H9 (cell line): Measurements from ENCODE around the gene HMCN1. TPM values are rescaled to one million over a fixed set of nuclear protein-coding genes. Genes with fewer than 3 reads are reported as not detected.

Experiments
- DNase-seq: peaks from one replicate; pipeline ENCODE4 v3.0.0-alpha.2; 2017
- H2AFZ ChIP-seq: one replicate; pipeline ENCODE4 v1.6.1; 2013; ENCODE audit warnings: mild to moderate bottlenecking, low read length, control low read depth, moderate library complexity
- H2AK5ac ChIP-seq: 2 replicates; pipeline ENCODE4 v1.6.1; 2013; ENCODE audit warnings: low read length, control low read depth, mixed read lengths; ENCODE audit not compliant: insufficient read length
- H2BK120ac ChIP-seq: one replicate; pipeline ENCODE4 v1.6.1; 2013; ENCODE audit warnings: low read depth, mild to moderate bottlenecking, low read length, control low read depth, inconsistent platforms; ENCODE audit not compliant: poor library complexity, severe bottlenecking
- H2BK12ac ChIP-seq: 2 replicates; pipeline ENCODE4 v1.6.1; 2013; ENCODE audit warnings: low read length, control low read depth, mixed read lengths, low read depth; ENCODE audit not compliant: insufficient read length
- H2BK15ac ChIP-seq: 2 replicates; pipeline ENCODE4 v1.6.1; 2013; ENCODE audit warnings: low read depth, low read length, control low read depth
- H2BK20ac ChIP-seq: one replicate; pipeline ENCODE4 v1.6.1; 2013; ENCODE audit warnings: low read depth, mild to moderate bottlenecking, low read length, control low read depth, inconsistent platforms; ENCODE audit not compliant: poor library complexity, severe bottlenecking
- H2BK5ac ChIP-seq: 2 replicates; pipeline ENCODE4 v1.6.1; 2013; ENCODE audit warnings: low read length, control low read depth, mixed read lengths; ENCODE audit not compliant: insufficient read length
- H3K14ac ChIP-seq: 2 replicates; pipeline ENCODE4 v1.6.1; 2013; ENCODE audit warnings: low read length, control low read depth; ENCODE audit not compliant: insufficient read depth
- H3K18ac ChIP-seq: 2 replicates; pipeline ENCODE4 v1.6.1; 2013; ENCODE audit warnings: low read depth, mild to moderate bottlenecking, mixed read lengths, low read length, control low read depth; ENCODE audit not compliant: insufficient read length
- H3K23ac ChIP-seq: 2 replicates; pipeline ENCODE4 v1.6.1; 2013; ENCODE audit warnings: low read length, control low read depth, mixed read lengths, low read depth; ENCODE audit not compliant: insufficient read length
- H3K23me2 ChIP-seq: 2 replicates; pipeline ENCODE4 v1.6.1; 2013; ENCODE audit warnings: low read depth, mild to moderate bottlenecking, mixed read lengths, low read length, control low read depth; ENCODE audit not compliant: insufficient read length, poor library complexity, severe bottlenecking
- H3K27ac ChIP-seq: 2 replicates; pipeline ENCODE4 v1.5.1; 2013; ENCODE audit warnings: low read length, control low read depth, mixed read lengths, low read depth; ENCODE audit not compliant: insufficient read length
- H3K27me3 ChIP-seq: 2 replicates; pipeline ENCODE4 v1.6.1; 2013; ENCODE audit warnings: low read length, control low read depth, inconsistent platforms; ENCODE audit not compliant: insufficient read depth
- H3K4ac ChIP-seq: 2 replicates; pipeline ENCODE4 v1.6.1; 2013; ENCODE audit warnings: low read depth, mild to moderate bottlenecking, control low read depth, inconsistent platforms, low read length, moderate library complexity
- H3K4me1 ChIP-seq: 2 replicates; pipeline ENCODE4 v1.6.1; 2013; ENCODE audit warnings: low read length, control low read depth, inconsistent platforms; ENCODE audit not compliant: insufficient read depth
- H3K4me2 ChIP-seq: 2 replicates; pipeline ENCODE4 v1.6.1; 2013; ENCODE audit warnings: low read length, control low read depth, mixed read lengths; ENCODE audit not compliant: insufficient read length, insufficient read depth
- H3K56ac ChIP-seq: 2 replicates; pipeline ENCODE4 v1.6.1; 2013; ENCODE audit warnings: low read depth, mild to moderate bottlenecking, mixed read lengths, low read length, control low read depth; ENCODE audit not compliant: insufficient read length
- H3K79me1 ChIP-seq: 2 replicates; pipeline ENCODE4 v1.6.1; 2013; ENCODE audit warnings: low read depth, mild to moderate bottlenecking, moderate library complexity, low read length, control low read depth, inconsistent platforms; ENCODE audit not compliant: insufficient read depth, poor library complexity, severe bottlenecking
- H3K79me2 ChIP-seq: 2 replicates; pipeline ENCODE4 v1.6.1; 2013; ENCODE audit warnings: low read length, control low read depth, inconsistent platforms; ENCODE audit not compliant: insufficient read depth
- H3K9ac ChIP-seq: 2 replicates; pipeline ENCODE4 v1.6.1; 2013; ENCODE audit warnings: low read length, control low read depth, mixed read lengths; ENCODE audit not compliant: insufficient read length; ENCODE audit errors: extremely low read depth
- H3K9me3 ChIP-seq: one replicate; pipeline ENCODE4 v1.6.1; 2013; ENCODE audit warnings: low read depth, low read length, inconsistent platforms; ENCODE audit not compliant: control insufficient read depth
- H3T11ph ChIP-seq: one replicate; pipeline ENCODE4 v1.6.1; 2013; ENCODE audit warnings: mild to moderate bottlenecking, low read length, control low read depth, inconsistent platforms
- H4K20me1 ChIP-seq: one replicate; pipeline ENCODE4 v1.6.1; 2013; ENCODE audit not compliant: control insufficient read depth, insufficient read length, insufficient read depth
- H4K5ac ChIP-seq: 2 replicates; pipeline ENCODE4 v1.6.1; 2013; ENCODE audit warnings: low read depth, mild to moderate bottlenecking, mixed read lengths, low read length, control low read depth; ENCODE audit not compliant: insufficient read length
- H4K8ac ChIP-seq: replicated peaks from 2 replicates; pipeline ENCODE4 v1.6.1; 2013; ENCODE audit warnings: low read length, control low read depth, mixed read lengths, low read depth; ENCODE audit not compliant: insufficient read length
- H4K91ac ChIP-seq: 2 replicates; pipeline ENCODE4 v1.6.1; 2013; ENCODE audit warnings: low read depth, mild to moderate bottlenecking, moderate library complexity, mixed read lengths, low read length, control low read depth; ENCODE audit not compliant: insufficient read length
- H3K27ac Mint-ChIP-seq, 3 experiments: 2 replicates in 2 of 3; 3 replicates in 1 of 3; pipeline ENCODE4 v1.8.0; 2020 to 2021; ENCODE audit warnings: mixed read lengths in 3 of 3, mild to moderate bottlenecking in 1 of 3, moderate library complexity in 1 of 3
- H3K27me3 Mint-ChIP-seq: 2 replicates; pipeline ENCODE4 v1.8.0; 2021; ENCODE audit warnings: low read depth, mild to moderate bottlenecking, moderate library complexity, mixed read lengths
- H3K36me3 Mint-ChIP-seq, 3 experiments: 2 replicates in 2 of 3; 3 replicates in 1 of 3; pipeline ENCODE4 v1.8.0; 2020 to 2021; ENCODE audit warnings: low read depth in 3 of 3, mixed read lengths in 3 of 3; ENCODE audit not compliant: insufficient read depth in 1 of 3
- H3K4me1 Mint-ChIP-seq, 2 experiments: 2 replicates each; pipeline ENCODE4 v1.8.0; 2020; ENCODE audit warnings: mixed read lengths in 2 of 2
- H3K4me3 Mint-ChIP-seq, 2 experiments: 2 replicates in 1 of 2; 3 replicates in 1 of 2; pipeline ENCODE4 v1.8.0; 2020 to 2021; ENCODE audit warnings: mild to moderate bottlenecking in 2 of 2, mixed read lengths in 2 of 2, moderate library complexity in 1 of 2
- H3K9me3 Mint-ChIP-seq, 2 experiments: 2 replicates in 1 of 2; 3 replicates in 1 of 2; pipeline ENCODE4 v1.8.0; 2020; ENCODE audit warnings: mild to moderate bottlenecking in 2 of 2, mixed read lengths in 2 of 2, moderate library complexity in 1 of 2
- WGBS: extraction: QIAGEN DNeasy Blood & Tissue Kit; methylation state at CpG from one replicate; pipeline ENCODE4 v1.1.7; 2013; ENCODE audit warnings: missing lambda C conversion rate, low lambda C conversion rate, mixed read lengths; ENCODE audit not compliant: insufficient read length; ENCODE audit errors: extremely low coverage; 5-methylcytosine and 5-hydroxymethylcytosine counted together
- total RNA-seq: library from RNA; stranded (reverse); gene quantifications from 2 replicates; pipeline ENCODE4 v1.2.1, GENCODE V29; 2021
- TF ChIP-seq, protein P1 (sequence below): fragments of 200-600 bp; sonication (generic); conservative IDR thresholded peaks from 3 replicates; pipeline ENCODE4 v1.8.0; 2021; ENCODE audit warnings: antibody characterized with exemption, mild to moderate bottlenecking

HMCN1 gene
- total RNA-seq, 1 experiment from 2014 or later: 3.3 TPM

DNA sequence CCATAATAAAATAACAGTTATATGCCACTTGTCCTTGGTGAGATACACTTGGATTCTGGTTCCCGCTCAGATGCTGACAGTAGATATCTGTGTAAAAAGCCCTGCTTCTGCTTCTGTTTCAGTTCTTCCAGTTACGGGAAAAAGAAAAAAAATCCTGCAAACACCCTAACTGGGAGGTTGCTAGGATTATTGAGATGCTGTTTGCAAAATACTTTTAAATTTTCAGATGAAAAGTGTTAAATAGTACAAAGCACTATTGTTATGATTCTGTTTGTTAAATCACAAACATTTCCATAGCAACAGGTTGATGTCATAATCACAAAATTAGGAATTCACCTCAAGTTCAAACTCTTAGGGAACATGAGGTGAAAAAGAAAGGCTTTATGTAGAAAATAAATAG lies 232.3 kb downstream of the HMCN1 start:
- TF ChIP-seq, protein P1, sequence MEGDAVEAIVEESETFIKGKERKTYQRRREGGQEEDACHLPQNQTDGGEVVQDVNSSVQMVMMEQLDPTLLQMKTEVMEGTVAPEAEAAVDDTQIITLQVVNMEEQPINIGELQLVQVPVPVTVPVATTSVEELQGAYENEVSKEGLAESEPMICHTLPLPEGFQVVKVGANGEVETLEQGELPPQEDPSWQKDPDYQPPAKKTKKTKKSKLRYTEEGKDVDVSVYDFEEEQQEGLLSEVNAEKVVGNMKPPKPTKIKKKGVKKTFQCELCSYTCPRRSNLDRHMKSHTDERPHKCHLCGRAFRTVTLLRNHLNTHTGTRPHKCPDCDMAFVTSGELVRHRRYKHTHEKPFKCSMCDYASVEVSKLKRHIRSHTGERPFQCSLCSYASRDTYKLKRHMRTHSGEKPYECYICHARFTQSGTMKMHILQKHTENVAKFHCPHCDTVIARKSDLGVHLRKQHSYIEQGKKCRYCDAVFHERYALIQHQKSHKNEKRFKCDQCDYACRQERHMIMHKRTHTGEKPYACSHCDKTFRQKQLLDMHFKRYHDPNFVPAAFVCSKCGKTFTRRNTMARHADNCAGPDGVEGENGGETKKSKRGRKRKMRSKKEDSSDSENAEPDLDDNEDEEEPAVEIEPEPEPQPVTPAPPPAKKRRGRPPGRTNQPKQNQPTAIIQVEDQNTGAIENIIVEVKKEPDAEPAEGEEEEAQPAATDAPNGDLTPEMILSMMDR: no peak
- Histone ChIP-seq H4K91ac (no peak overlapping the region), H2BK120ac (no peak overlapping the region), H3K23me2 (no peaks in the 10 kb centered on the region), H3K4me2 (no peak overlapping the region), H3K14ac (no peak overlapping the region), H3K4me1 (peaks cover 2% of the 10 kb centered on the region; the same call in 1 of the 2 replicates), H2AK5ac (no peak overlapping the region), H2BK15ac (no peak overlapping the region), H3T11ph (peak overlapping the region; percentile 76), H3K56ac (no peak overlapping the region), H4K20me1 (no peaks in the 10 kb centered on the region), H3K4ac (no peak overlapping the region), H2BK12ac (no peak overlapping the region), H4K8ac (no peak overlapping the region), H3K9ac (no peak overlapping the region), H3K27me3 (no peaks in the 10 kb centered on the region), H3K27ac (no peak overlapping the region), H3K9me3 (no peaks in the 10 kb centered on the region), H2BK5ac (no peak overlapping the region), H2AFZ (no peak overlapping the region), H3K23ac (no peak overlapping the region), H3K18ac (no peak overlapping the region), H3K79me2 (no peaks in the 10 kb centered on the region), H2BK20ac (no peak overlapping the region), H3K79me1 (no peaks in the 10 kb centered on the region), H4K5ac (no peak overlapping the region)
- Mint-ChIP-seq H3K4me1 (peaks cover 11 to 19% of the 10 kb centered on the region in 2 experiments), H3K36me3 (0 out of 7 replicates have a peak, but pooled peaks cover 0 to 2% (median 0%) of the 10 kb centered on the region in 3 experiments), H3K27ac (no peak overlapping the region), H3K27me3 (no peaks in the 10 kb centered on the region), H3K4me3 (no peak overlapping the region), H3K9me3 (no peaks in the 10 kb centered on the region)
- DNase-seq: no peak
- no CpG with 5 or more reads among the region's 2 CpGs for WGBS
